ENCODE measurements around the gene C11orf87. TPM values are rescaled to one million over a fixed set of nuclear protein-coding genes. Genes with fewer than 3 reads are reported as not detected.

The C11orf87 gene
- total and polyA plus RNA-seq, 2 of the 8 experiments (the other 6 are each of a cell fraction or from before 2014, with no cell fraction given): 0.22 to 0.32 TPM

DNA sequence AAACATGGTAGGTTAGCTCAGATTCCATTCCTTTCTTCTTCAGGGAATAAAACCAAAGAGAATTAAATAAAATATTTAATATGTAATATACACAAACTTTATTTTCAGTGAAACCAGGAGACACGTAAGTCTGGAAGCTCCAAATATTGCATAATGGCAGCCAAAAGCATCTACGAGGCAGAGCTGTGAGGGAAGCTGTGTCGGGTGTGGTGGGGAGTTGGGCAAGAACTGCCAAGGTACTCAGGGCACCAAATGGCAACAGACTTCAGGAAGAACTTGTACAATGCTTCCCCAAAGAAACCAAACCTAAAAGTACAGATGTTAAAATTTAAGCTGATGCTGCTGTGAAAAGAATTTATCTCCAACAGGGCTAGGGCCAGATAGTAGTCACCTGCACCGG, 47.5 kb upstream of the C11orf87 start:
- POLR2A ChIA-PET (ENCODE audit: partially characterized antibody): no interaction called here
- no peak overlapping the region for H2BK120ac ChIP-seq (replicated peaks; ENCODE audit: low read depth, low read length)
- WGBS, 2 experiments (ENCODE audit: extremely low coverage in 1 of 2, insufficient coverage in 1 of 2, insufficient read length in 1 of 2, insufficient replicate concordance in 2 of 2, low coverage in 1 of 2, low lambda C conversion rate in 2 of 2, missing lambda C conversion rate in 1 of 2): 98% methylated on average over 4 of the region's 4 CpGs; no CpG with 5 or more reads in 1 of the 2 experiments

More for the DNA sequence above, 47.5 kb upstream of the C11orf87 start:
- Histone ChIP-seq H3K18ac (ENCODE audit: extremely low read depth, low read length) (no peak overlapping the region), H4K20me1 (replicated peaks in 1 of 2; ENCODE audit: control insufficient read depth in 1 of 2, insufficient read depth in 2 of 2, low read length in 2 of 2) (no peaks in the 10 kb centered on the region), H3K27me3 (replicated peaks in 1 of 4; ENCODE audit: control insufficient read depth in 3 of 4, extremely low read depth in 1 of 4, insufficient read depth in 3 of 4, low read length in 3 of 4) (no peaks in the 10 kb centered on the region), H2BK5ac (ENCODE audit: low read depth, low read length) (no peak overlapping the region), H3K23me2 (ENCODE audit: low read depth, low read length) (no peaks in the 10 kb centered on the region), H4K91ac (replicated peaks; ENCODE audit: insufficient read length, low read length) (no peak overlapping the region), H3K14ac (ENCODE audit: insufficient read length) (no peak overlapping the region), H3K36me3 (ENCODE audit: control insufficient read depth in 2 of 4, insufficient read depth in 4 of 4, low read length in 3 of 4) (no peaks in the 10 kb centered on the region), H3K9ac (replicated peaks in 1 of 4; ENCODE audit: extremely low read depth in 1 of 4, low read depth in 3 of 4, low read length in 3 of 4) (no peak overlapping the region), H2AK5ac (ENCODE audit: low read depth, low read length) (no peak overlapping the region), H2BK20ac (ENCODE audit: low read length) (no peak overlapping the region), H3K4me1 (replicated peaks in 1 of 4; ENCODE audit: control insufficient read depth in 3 of 4, insufficient read depth in 4 of 4, low read length in 3 of 4) (no peaks in the 10 kb centered on the region), H4K5ac (ENCODE audit: insufficient read length, low read depth, low read length) (no peak overlapping the region), H3K4ac (replicated peaks; ENCODE audit: insufficient read length, low read depth, low read length) (no peak overlapping the region), H2BK15ac (ENCODE audit: low read length) (no peak overlapping the region), H3K9me3 (ENCODE audit: insufficient read depth in 2 of 2, low read depth in 1 of 2, low read length in 1 of 2) (no peaks in the 10 kb centered on the region), H2BK12ac (ENCODE audit: low read depth, low read length) (no peak overlapping the region), H2AFZ (ENCODE audit: low read length) (no peak overlapping the region), H3K56ac (replicated peaks; ENCODE audit: insufficient read length, low read depth, low read length) (no peak overlapping the region), H3K79me2 (ENCODE audit: control insufficient read depth in 1 of 2, insufficient read depth in 2 of 2, low read length in 2 of 2) (no peaks in the 10 kb centered on the region), H3K4me3 (ENCODE audit: extremely low read depth in 1 of 4, insufficient read depth in 2 of 4, low read depth in 3 of 4, low read length in 4 of 4) (no peak overlapping the region), H3K27ac (ENCODE audit: low read depth, low read length) (no peak overlapping the region), H3K4me2 (ENCODE audit: insufficient read depth in 1 of 2, low read depth in 2 of 2, low read length in 2 of 2) (no peak overlapping the region), H4K8ac (ENCODE audit: extremely low read depth, insufficient read depth, low read length) (no peak overlapping the region), H3K23ac (ENCODE audit: insufficient read length) (no peak overlapping the region), H3K79me1 (ENCODE audit: low read depth, low read length) (no peaks in the 10 kb centered on the region)
- no peak for FAIRE-seq
- TF ChIP-seq SP2 (IDR thresholded peaks at IDR 0.05; ENCODE audit: low read length): no peak
- TF ChIP-seq, protein P1, sequence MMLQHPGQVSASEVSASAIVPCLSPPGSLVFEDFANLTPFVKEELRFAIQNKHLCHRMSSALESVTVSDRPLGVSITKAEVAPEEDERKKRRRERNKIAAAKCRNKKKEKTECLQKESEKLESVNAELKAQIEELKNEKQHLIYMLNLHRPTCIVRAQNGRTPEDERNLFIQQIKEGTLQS (IDR thresholded peaks at IDR 0.05; ENCODE audit: insufficient read depth, low read depth, low read length): no peak
- no peak for DNase-seq (ENCODE audit: low read depth in 1 of 2, low spot score in 2 of 2)
- CTCF ChIA-PET (ENCODE audit: partially characterized antibody): interaction anchor here (1.1 kb wide), 1 partner anchor 11 kb away, joined by 3 read pairs; no protein-coding TSS in a partner anchor

Measured in H1 (cell line).